AG08396 (cell line): ENCODE data around the gene CCDC102A.

Experiments
- DNase-seq: peaks from one replicate; pipeline ENCODE4 v3.0.0; 2012; ENCODE audit warnings: low spot score, mixed read lengths

Gene CCDC102A

DNA sequence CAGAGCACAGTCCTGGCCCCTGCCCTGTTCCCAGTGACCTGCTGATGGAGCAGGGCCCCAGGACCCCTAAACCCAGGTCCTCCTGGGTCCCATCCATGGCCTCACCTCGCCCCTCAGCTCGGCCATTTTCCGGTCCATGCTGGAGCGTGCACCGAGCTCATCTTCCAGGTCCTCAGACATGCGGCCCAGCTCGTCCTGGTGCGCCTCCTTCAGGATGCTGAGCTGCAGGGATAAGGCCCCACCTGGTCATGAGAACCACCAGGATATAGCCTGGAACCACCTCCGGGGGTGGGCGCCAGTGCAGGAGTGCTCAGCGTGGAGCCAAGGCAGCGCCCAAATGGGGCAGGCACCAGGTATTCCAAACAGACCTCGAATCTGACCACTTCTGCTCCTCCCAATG, 17.9 kb downstream of the CCDC102A start:
- no peak for DNase-seq

DNA sequence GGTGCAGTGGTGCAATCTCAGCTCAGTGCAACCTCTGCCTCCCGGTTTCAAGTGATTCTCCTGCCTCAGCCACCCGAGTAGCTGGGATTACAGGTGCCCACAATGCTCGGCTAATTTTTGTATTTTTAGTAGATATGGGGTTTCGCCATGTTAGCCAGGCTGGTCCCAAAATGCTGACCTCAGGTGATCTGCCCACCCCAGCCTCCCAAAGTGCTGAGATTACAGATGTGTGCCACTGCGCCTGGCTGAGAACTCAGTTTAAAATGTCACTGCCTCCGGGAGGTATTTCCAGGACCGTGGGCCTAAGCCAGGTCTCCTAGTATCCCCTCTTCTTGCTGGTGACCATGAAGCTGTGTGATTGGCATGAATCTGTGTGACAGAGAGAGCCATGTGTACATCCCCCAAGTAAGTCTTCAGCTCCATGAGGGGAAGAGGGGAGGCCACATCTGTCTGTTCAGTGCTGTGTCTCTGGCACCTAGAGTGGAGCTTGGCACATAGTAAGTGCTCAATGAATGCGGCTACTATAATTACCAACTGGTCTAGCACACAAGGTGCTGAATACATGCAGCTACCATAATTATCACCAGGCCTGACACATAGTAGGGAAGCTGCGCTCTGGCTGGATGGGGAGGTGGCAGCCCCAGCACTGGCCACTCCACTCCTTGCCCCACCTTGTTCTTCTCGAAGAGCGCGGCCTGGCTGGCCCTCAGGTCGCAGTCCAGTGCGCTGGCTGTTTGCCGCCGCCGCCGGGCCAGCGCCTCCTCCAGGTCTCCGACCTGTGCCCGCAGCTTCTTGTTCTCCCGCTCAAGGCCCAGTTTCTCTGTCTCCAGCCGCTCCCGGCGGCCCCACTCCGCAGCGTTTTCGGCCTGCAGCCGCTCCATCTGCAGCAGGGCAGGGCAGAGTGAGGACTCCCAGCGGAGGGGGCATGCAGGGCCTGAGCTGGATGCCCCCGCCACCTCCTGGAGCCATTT, 18.7 kb downstream of the CCDC102A start:
- DNase-seq, result no peak

- DNase-seq, result no peak
Observed at GRCh38 chr16:57516773-57517172, 19.6 kb downstream of the CCDC102A start.

GRCh38 chr16:57516176-57516725, 20.1 kb downstream of the CCDC102A start:
- DNase-seq, result no peak

GRCh38 chr16:57514791-57515600, 21.4 kb downstream of the CCDC102A start:
- no peak for DNase-seq

DNA sequence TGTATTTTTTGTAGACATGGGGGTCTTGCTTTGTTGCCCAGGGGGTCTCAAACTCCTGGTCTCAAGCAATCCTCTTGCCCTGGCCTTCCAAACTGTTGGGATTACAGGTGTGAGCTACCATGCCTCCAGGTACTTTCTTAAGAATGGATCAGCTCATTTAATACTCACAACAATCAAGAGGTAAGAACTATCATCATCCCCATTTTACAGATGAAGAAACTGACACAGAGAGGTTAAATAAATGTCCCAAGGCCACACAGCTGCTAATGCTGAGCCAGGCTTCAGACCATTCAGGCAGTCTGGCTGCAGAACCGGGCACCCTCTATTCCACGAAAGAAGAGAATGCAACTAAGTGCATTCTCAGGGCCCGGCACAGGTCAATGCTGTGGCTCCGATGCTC, 22.0 kb downstream of the CCDC102A start:
- DNase-seq, result no peak

DNA sequence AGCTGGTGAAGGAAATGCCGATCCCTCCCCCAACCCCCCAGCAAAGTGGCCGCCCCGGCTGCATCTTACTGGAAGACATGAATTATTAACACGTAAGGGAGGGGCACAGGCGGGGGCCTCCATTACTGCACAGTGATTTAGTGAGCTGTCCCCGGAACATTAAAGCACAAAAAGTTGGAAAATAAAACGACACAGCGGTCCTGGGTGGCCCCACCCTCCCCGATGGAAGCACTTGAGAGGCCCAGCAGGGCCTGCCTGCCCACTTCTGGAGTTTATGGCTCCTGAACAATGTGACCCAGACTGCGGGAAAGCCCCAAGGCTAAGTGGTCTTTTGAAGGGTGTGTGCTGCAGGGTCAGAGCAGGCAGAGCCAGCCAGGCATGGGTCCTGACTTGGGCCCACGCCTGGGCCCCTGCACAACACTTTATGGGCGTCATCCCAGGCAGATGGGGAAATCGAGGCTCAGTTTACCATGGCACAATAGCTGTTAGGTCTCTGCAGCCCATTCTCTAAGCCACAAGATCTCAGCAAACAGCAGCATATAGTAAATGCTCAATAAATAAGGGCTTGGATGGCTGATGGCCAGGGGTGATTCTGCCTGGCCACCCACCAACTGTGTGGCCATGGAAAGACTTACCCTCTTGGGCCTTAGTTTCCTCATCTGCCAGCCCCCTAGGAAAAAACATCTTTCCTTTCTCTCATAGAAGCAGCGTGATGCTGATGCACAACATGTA, 22.8 kb downstream of the CCDC102A start:
- DNase-seq, result no peak

DNA sequence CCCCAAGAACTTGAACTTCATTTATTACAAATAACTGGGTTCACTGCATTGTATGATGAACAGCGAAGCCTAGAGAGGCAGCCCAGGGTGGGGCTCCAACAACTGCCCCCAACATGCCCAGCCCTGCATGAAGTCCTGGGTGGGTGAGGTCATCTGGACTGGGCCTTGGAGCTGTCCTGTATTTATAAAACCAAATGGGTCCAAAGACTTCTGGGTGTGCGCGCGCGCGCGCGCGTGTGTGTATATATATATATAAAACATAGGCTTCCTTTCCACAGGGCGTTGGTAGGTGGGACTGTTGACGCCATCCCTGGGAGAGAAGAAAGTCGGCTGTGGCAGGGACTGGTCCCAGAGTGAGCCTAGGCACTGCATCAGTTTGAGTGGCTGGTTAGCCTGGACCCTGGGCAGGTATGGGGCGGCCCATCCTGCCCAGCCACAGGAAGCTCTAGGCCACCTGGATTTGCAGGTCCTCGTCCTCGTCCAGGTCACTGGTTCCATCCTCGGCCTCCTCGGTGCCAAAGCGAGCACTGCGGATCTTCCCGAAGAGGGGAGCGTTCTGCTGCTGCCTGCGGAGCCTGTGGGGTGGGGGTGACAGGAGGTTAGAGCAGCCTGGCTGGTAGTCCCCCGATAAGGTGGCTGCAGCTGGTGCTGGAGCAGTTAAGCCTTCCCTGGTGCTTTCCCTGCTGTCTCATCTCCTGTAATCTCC, 23.9 kb downstream of the CCDC102A start:
- no peak for DNase-seq

DNA sequence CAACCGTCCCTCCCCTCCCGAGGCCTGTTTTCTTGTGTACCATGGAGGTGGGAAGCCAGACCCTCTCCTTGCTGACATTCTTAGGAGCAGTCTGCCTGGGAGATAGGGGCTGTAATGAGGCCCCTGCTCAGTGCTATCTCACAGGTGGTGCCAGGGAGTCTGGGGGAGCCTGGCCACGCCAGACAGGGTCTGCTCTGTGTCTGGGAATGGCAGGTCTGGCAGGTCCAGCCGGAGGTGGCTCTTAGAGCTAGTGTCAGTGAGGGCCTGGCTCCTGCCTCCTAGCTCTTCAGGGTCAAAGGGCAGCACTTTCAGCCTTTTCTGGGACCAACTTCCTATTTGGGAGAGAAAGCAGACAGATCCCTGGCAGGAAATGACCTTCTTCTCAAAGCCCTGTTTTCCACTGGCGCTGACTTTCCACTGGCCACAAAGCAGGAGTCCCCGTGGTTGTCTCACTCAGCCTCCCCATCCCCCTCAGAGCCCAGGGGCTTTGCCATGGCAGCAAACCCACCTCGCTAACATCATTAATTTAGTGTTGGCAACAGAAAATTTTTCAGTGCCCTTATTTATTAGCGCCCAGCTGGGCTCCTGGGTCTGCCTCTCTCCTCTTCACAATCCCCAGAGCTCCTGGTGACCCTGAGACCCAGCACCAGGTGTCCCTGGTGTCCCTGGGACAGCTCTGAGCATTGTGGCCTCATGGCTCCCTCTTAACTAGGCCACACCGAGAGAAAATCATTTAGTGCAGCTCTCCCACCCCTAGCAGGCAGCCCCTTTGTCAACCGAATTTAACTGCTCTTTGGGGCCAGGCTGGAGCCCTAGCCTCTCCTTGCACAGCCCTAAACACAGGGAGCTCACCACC, 26.1 kb downstream of the CCDC102A start:
- DNase-seq, result no peak

DNA sequence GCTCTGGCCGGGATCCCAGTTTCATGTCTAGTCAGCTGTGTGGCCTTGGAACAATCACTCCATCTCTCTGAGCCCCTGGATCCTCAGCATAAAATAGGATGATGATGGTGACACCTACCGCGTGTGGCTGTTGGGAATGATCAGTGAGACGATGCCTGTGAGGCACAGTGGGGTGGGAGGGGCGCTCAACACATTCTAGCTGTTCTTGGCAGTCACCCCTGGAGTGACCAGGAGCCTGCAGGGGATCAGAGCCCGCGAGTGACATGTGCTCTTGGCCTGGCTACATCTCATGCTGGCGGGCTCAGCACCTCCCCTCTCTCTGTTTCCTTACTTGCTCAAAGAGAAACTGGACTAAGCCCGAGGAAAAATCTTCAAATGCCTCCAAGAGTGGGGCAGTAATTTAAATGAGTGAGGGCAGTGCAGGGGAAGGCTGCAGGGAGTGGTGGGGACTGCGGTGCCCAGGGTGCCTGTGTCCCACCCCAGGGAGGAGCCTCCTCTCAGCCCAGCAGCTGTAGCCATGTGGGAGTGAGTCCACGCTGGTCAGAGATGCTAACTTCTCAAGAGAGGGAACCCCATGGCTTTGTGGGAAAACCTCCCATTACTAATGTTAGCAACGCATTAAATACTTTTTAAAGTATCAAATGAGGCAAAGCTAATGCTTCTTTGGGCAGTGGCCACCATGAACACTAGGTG, 27.0 kb downstream of the CCDC102A start:
- DNase-seq, result no peak

DNA sequence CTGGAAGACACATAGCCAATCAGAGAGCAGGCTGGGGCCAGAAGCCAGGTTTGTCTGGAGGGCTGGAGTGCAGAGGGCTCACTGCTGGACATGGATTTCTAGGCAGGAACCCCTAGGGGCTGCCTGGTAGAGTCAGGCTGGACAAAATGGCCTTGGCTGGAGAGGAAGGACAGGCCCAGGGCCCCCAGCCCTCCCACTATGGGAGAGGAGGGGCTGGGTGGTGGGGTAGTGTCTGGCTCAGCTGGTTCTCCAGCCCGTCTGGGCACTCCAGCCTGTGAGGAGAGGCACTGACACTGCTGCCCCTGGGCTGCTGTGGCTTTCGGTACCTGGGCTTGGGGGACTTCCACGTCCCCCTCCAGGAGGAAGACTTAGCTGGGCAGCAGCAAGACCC, 28.3 kb downstream of the CCDC102A start:
- DNase-seq, result no peak

- DNase-seq, result no peak
Observed at GRCh38 chr16:57507136-57508034, 29.0 kb downstream of the CCDC102A start.

DNA sequence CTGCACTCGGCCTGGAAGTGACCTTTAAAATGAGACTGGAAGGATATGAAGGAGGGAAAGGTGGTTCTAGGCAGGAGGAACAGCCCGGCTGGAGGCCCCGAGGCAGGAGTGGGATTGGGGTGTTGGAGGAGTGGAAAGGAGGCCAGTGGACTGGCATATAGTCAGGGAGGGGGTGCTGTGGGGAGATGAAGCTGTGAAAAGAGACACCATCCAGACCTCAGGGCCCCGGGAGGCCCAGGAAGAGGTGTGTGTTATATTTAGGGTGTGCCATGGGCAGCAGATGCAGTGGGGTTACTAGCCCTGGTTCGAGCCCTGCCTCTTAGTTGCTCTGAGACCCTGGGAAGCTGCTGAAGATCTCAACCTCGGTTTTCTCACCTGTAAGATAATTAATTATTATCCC, 31.2 kb downstream of the CCDC102A start:
- DNase-seq, result no peak

GRCh38 chr16:57504491-57504890, 31.9 kb downstream of the CCDC102A start:
- no peak for DNase-seq

DNA sequence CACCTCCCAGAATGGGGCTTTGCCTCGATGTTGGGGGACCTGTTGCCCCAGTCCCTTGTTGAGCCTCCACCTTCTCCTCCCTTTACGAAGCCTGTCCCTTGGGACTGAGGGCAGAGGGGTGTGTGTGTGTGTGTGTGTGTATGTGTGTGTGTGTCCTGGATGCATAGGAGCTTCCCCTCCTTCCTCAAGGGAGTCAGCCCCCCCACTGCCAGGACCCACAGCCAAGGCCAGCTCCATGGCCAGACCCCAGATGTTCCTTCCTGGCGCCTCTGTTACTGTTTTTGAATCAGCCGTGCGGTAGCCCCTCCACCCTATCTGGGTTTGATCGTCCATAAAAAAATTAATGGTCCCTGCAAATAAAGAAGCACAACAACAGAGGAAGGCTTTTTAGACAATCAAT, 32.4 kb downstream of the CCDC102A start:
- no peak for DNase-seq

DNA sequence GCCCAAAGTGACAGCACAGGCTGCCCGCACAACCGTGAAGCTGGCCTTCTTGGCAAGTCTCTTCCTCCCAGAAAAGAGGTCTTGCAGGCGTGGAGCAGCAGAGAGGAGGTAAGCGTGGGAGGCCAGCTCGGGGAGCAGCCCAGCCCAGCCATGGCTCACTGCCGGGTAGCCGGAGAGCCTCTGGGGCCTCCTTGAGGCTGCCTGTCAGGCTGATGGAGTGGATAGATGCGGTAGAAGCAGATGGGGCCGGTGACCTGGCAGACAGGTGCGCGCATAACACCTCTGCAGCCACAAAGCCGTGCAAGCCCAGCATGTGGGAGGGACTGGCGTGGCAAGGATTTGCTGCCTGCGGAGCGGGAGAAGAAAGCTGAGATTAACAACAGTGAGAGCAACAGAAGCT, 33.0 kb downstream of the CCDC102A start:
- DNase-seq, result no peak

GRCh38 chr16:57502048-57502775, 34.2 kb downstream of the CCDC102A start:
- DNase-seq, result no peak

DNA sequence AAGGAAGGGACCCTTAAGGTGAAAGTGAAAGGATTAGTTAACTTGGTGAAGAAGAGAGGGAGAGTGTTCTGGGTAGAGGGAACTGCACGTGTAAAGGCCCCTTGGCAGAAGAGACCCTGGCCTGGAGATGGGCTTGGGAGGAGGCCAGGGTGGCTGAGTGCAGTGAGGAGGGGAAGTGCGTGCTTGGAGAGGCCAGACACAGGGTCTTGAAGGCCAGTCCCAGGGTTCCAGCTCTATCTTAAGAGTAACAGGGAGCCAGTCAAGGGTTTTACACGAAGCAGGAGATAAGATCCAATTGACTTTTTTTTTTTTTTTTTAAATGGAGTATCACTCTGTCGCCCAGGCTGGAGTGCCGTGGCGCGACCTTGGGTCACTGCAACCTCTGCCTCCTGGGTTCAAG, 34.9 kb downstream of the CCDC102A start:
- DNase-seq, result no peak
